NCI-H82 treated with DMSO at 0.1 percent for 48 hours (cell line): Measurements from ENCODE around the gene SYT7.
A peak's percentile ranks its signal among the peaks of the same experiment; 100 is the strongest.

Experiments
- DNase-seq: peaks from one replicate; lab custom pipeline; 2025; ENCODE audit not compliant: unreplicated experiment; lab: John Stamatoyannopoulos, UW

Gene SYT7

DNA sequence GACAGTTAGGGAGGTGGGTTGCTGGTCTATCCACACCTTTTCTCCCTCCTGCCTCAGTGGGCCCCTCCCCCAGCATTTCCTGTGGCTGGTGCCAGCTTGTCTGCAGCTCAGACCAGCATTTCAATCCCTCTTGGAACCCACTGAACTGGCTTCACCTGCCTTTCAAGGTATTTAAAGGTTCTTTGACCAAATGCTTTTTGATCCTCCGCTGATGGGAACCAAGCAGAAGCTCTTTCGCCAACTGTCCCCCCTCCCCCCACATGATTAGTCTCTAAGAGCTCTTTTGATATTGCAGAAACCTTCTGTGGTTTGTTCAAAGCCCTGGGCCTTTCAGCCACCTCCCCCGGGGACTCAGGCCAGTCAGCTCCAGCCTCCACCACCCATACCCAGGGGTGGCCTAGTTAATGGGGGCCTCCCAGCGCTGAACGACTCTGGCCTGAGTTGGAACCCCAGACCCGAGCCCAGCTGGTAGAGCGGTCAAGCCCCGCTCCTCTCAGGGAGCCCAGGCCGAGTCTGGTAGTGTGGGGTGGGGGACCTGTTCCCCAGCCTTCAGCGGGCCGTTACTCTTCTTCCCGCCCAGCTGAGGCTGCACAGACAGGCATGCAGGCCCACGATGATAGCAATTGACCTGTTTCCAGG is 6.0 kb upstream of the SYT7 start:
- DNase-seq, result peak; percentile 26

DNA sequence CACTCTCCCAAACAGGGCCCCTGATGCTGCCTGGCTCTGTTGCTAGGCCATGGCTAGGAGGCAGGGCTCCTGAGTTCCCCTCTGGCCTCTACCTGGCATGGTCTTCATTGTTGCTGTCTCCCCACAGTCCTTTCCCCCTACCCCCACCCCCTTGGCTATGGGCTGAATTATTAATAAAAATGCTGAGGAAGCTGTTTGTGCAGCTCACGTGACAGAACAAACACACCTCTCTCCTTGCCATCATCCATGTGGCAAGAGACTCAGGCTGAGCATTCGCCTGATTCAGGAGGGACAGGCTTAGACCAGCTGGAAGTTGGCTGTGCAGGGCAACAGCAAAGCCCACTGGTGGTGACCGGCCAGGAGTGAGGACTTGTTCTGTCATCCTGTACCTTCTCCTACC is 4.2 kb upstream of the SYT7 start:
- no peak for DNase-seq

DNA sequence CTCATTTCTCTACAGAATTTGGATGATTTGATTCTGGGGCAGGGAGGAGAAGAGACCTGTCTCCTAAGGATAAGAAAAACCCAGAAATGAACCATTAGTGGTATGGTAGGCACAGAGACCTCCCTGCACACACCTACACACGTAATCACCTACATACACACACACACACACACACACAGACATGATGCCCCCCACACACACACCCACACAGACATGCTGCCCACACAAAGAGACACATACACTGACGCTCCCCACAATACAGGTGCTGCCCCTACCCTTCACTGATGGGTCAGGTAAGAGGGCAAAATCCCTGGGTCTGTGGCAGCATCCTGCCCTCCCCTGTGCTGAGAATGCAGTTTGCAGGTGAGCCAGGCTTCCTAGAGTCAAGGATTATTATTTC is 1.1 kb upstream of the SYT7 start:
- no peak for DNase-seq

DNA sequence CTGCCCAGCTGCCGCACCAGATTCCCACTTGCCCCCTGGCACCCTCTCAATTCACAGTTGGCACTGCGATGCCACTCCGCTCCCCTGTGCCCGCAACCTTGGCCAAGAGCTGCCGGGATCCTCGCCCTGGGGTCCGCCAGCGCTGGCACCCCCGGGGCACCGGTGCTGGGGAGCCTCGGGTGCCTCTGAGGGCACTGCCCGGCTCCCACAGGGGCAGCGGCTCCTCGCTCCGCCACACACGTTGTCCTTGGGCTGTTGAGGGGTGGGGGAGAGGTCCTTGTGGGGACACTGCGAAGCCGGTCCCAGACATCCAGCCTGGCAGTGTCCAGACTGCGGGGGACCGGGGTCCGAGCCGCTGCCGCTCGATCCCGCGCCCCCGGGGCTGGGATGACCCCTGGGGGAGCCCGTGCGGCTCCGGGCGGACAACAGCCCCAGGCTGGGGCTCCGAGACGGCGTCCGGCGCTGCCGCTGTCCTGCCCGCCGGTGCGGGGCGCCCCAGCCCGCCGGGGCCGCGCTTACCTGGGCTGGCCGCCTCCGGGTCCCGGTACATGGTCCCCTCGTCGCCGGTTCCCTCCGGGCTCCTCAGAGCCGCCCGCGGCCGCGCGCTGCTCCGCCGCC is 496 bp downstream of the SYT7 start:
- DNase-seq, result no peak

GRCh38 chr11:61579676-61580270 is 1.1 kb downstream of the SYT7 start:
- DNase-seq, result no peak

- no peak for DNase-seq
These were observed 1.8 kb downstream of the SYT7 start for GRCh38 chr11:61578819-61579675.

- no peak for DNase-seq
These were observed 3.3 kb downstream of the SYT7 start for GRCh38 chr11:61577383-61578118.

DNA sequence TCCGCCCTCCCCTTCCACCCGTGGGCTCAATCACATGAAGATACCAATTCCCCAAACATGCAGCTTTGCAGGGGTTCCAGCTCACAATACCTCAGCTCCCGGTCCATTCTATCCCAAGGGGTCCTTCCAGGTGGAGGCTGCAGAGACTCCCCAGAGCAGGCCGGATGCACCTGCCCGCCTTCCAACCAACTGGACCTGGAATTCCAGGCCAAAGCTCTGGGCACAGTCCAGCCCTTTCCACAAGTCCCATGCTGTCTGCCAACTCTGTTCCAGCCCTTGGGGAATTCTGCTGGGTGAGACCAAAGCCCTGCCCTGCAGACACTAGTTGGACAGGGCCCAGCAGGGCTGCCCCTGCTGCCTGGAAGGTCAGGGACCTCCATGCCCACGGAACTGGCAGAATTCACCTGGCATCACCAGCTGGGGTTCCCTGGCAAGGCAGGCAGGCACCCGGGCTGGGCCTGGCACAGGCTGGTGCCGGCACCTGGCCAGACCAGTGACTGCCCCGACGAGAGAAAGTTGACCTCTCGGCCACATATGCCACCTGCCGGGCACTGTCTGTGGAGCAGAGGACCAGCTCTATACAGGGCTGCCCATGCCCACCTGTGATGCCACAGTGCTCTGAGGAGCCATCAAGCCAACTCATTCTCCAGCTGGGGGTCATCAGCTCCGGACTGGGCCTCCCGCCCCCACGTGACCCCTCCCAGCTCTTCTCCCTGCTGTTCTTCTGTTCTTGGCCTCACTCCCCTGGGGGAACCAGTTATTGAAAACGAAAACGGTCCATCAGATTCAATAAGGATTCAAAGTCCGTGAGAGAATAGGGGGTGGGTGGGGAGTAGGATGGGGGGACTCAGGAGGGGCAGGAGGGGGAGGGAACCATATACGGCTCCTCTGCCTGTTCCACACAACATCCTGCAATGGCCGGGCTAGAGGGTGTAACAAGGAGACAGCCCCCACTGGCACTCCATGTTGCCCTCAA is 4.7 kb downstream of the SYT7 start:
- DNase-seq, result no peak

- peak; percentile 40 for DNase-seq
These were observed 6.3 kb downstream of the SYT7 start for GRCh38 chr11:61574611-61575010.

DNA sequence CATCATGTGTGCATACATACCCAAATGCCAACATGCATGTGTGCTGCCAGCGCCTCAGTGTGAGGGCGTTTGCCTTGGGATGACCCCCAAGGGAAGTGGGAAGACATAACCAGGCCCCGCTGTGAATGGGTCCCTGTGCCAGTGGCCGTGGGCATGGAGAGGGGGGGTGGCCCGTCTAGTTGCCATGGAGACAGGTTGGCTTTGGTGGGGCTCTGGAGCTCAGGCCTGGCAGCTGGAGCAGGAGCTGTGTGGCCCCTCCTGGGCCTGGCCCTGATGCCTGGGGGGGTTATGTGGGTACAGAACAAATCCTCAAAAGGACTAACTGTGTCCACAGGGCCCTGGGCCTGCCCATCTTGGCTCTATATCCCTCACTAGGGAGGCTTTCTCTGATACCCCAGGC is 8.0 kb downstream of the SYT7 start:
- DNase-seq, result no peak

GRCh38 chr11:61571869-61572268 is 9.0 kb downstream of the SYT7 start:
- no peak for DNase-seq

DNA sequence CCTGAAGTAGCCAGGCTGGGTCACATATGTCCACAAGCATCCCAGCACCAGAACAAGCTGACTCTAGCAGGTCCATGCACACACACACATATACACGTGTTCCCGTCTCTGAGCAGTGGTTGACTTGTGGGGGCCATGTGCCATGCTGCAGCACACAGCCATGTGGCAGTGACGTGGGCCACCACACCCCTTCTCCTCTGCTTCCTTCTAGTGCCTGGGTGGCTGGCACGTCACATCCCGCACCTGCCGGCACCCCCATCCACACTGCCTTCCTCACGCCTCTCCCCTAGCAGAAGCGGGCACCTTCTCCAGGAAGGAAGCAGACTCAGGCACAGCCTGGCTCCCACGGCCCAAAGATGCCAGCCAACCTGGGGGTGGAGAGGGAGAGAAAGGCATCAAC is 9.5 kb downstream of the SYT7 start:
- no peak for DNase-seq

- no peak for DNase-seq
These were observed 11.2 kb downstream of the SYT7 start for GRCh38 chr11:61569701-61570100.

GRCh38 chr11:61569018-61569417 is 11.9 kb downstream of the SYT7 start:
- DNase-seq, result no peak

- no peak for DNase-seq
These were observed 13.4 kb downstream of the SYT7 start for GRCh38 chr11:61567286-61568061.

- DNase-seq, result no peak
These were observed 15.8 kb downstream of the SYT7 start for GRCh38 chr11:61564936-61565696.

DNA sequence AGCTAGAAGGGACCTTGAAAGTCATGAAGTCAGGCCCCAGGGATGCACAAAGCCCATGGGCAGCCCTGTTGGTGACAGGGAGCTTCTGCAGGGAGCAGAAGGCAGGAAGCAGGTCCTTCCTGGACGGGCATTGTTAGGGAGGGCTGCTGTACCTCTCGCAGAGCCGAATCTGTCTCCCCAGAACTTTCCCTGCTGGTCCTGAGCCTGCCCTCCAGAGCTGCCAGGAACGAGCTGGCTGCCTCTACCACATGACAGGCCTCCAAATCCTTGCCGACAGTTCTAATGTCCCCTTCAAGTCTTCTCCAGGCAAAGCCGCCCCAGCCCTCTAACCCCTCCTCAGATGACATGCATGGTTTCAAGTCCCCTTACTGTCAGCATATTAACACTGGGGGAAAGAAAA is 20.1 kb downstream of the SYT7 start:
- no peak for DNase-seq

- no peak for DNase-seq
These were observed 24.3 kb downstream of the SYT7 start for GRCh38 chr11:61556621-61557020.
